Left renal cortex interstitium (tissue), 4 donors: ENCODE results near the gene NSDHL. TPM values are rescaled to one million over a fixed set of nuclear protein-coding genes. Genes with fewer than 3 reads are reported as not detected.
A peak's percentile ranks its signal among the peaks of the same experiment; 100 is the strongest.
"Not testable (repeated sequence)": the region's sequence is repeated elsewhere in the genome, so short reads cannot be mapped to it uniquely, and the experiment has no call there.

ENCODE experiments used
- DNase-seq, 4 donors: peaks; one replicate each; pipeline ENCODE4 v3.0.0-alpha.2; 2013; ENCODE audit warnings: low read depth in 4 of 4, low spot score in 2 of 4, missing footprints in 1 of 4
- polyA plus RNA-seq, 4 donors: library from polyadenylated mRNA; unstranded; fragments of 120-200 nt; gene quantifications; one replicate each; pipeline ENCODE4 v1.2.1, GENCODE V29; 2013; ENCODE audit not compliant: insufficient read length in 4 of 4

Gene NSDHL
- 10 to 100 TPM; 26.2 to 32.1 (median 28.7) TPM for polyA plus RNA-seq

- peak; percentile 64 to 85 (median 81) for DNase-seq
Observed at GRCh38 chrX:152830312-152831305, at the start of gene NSDHL, which contains the start of gene CETN2. Gene NSDHL (plus strand): TSS chrX:152831063. CDS start chrX:152846325, 15,262 bp downstream. Gene CETN2 (minus strand): TSS chrX:152830757. CDS start chrX:152830710, 47 bp downstream.

- DNase-seq, result not testable (repeated sequence)
Observed at GRCh38 chrX:152787062-152787461, 43.8 kb upstream of the NSDHL start.

GRCh38 chrX:152798945-152799344 is 31.9 kb upstream of the NSDHL start:
- DNase-seq, result no peak

GRCh38 chrX:152806035-152806434 is 24.8 kb upstream of the NSDHL start:
- no peak for DNase-seq

GRCh38 chrX:152810403-152810802 is 20.5 kb upstream of the NSDHL start:
- DNase-seq, result no peak

GRCh38 chrX:152813206-152813605 is 17.7 kb upstream of the NSDHL start:
- DNase-seq, result no peak

GRCh38 chrX:152814048-152814447 is 16.8 kb upstream of the NSDHL start:
- no peak for DNase-seq

GRCh38 chrX:152817078-152817764 is 13.6 kb upstream of the NSDHL start:
- no peak for DNase-seq

GRCh38 chrX:152818356-152818755 is 12.5 kb upstream of the NSDHL start:
- DNase-seq, result no peak

- DNase-seq, result no peak
Observed at GRCh38 chrX:152819266-152819665, 11.6 kb upstream of the NSDHL start.

- DNase-seq, result no peak
Observed at GRCh38 chrX:152819732-152820131, 11.1 kb upstream of the NSDHL start.

GRCh38 chrX:152821145-152821765 is 9.6 kb upstream of the NSDHL start:
- DNase-seq, result no peak

GRCh38 chrX:152822383-152823086 is 8.3 kb upstream of the NSDHL start:
- no peak for DNase-seq

GRCh38 chrX:152823657-152824056 is 7.2 kb upstream of the NSDHL start:
- no peak for DNase-seq

GRCh38 chrX:152824841-152825374 is 6.0 kb upstream of the NSDHL start:
- no peak for DNase-seq

GRCh38 chrX:152831391-152831790 is 528 bp downstream of the NSDHL start:
- DNase-seq, result no peak

GRCh38 chrX:152832520-152832919 is 1.7 kb downstream of the NSDHL start:
- no peak for DNase-seq

GRCh38 chrX:152833378-152833777 is 2.5 kb downstream of the NSDHL start:
- no peak for DNase-seq

GRCh38 chrX:152835470-152835869 is 4.6 kb downstream of the NSDHL start:
- DNase-seq, result not testable (repeated sequence)

GRCh38 chrX:152842772-152843338 is 12.0 kb downstream of the NSDHL start:
- no peak for DNase-seq
